Esophagus squamous epithelium (tissue), 4 donors: Measurements from ENCODE around the gene USB1.

ENCODE experiments used
- CTCF ChIP-seq, 6 experiments: fragments of 450-650 bp in 4 of 6; fragments of 200-600 bp in 2 of 6; sonication (generic) in 2 of 6; IDR thresholded peaks; one replicate each; pipeline ENCODE4 v1.5.1; 2016 to 2019; ENCODE audit warnings: antibody characterized with exemption in 6 of 6, mild to moderate bottlenecking in 4 of 6, moderate library complexity in 4 of 6
- POLR2A ChIP-seq, 4 donors: fragments of 450-650 bp; IDR thresholded peaks; one replicate each; pipeline ENCODE4 v1.6.1; 2017; ENCODE audit warnings: antibody characterized with exemption in 4 of 4, mild to moderate bottlenecking in 4 of 4, moderate library complexity in 3 of 4

GRCh38 chr16:58044266-58045019 is 43.2 kb downstream of the USB1 start:
- TF ChIP-seq POLR2A (IDR thresholded peaks at IDR 0.05) (no peak), CTCF (IDR thresholded peaks at IDR 0.05) (no peak)
